DOHH2 (cell line): ENCODE measurements around the gene HTR6.

Experiments
- EZH2phosphoT487 ChIP-seq: fragments of 200-600 bp; sonication (generic); IDR thresholded peaks from 2 replicates; pipeline ENCODE4 v1.6.1; 2017; ENCODE audit warnings: borderline replicate concordance, mild to moderate bottlenecking, antibody characterized with exemption, low read length, moderate library complexity, mixed read lengths
- TF ChIP-seq, protein P1 (sequence below): fragments of 200-600 bp; sonication (generic); IDR thresholded peaks from one replicate; pipeline ENCODE4 v1.5.1; 2014; ENCODE audit warnings: antibody characterized with exemption, mild to moderate bottlenecking, low read depth, low read length; ENCODE audit not compliant: poor library complexity, severe bottlenecking

DNA sequence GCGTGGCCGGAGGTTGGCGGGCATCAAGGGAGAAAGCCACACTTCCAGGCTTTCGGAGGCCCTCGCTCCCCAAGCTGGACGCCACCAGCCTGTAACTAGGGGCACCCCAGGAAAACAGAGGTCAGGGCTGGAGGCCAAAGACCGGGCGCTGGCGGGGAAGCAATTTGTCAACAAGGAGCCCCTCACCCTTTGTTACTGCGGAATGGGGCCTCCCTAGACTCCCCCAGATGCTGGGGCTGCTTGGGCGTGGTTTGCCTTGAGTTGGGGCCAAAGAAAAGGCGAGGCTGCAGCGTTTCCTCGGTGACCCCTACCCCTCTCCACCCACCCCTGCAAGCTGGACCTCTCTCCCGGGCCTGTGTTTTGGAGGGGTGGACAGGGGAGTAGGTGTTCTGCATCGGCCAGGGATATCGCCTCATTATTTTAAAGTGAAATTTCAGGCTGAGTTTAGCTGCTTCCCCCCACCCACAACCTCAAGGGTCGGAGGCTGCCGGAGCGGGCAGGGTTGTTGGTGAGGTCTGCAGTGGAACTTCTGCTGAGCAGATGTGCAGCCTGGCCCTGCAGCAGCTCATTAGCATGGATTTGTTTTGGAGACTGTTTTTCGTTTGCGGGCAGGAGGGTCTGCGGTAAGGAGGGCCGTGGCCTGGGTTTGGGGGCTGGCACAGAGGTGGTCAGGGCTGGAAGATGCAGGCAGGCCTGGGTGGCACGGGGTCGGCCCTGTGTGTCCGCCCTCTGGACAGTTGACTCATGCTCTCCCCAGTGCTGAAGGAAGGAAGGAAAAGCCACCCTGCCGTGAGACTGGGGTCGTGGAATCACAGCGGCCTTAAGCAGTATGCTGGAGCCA lies 19.0 kb upstream of the HTR6 start:
- TF ChIP-seq EZH2phosphoT487 = no peak
- TF ChIP-seq, protein P1, sequence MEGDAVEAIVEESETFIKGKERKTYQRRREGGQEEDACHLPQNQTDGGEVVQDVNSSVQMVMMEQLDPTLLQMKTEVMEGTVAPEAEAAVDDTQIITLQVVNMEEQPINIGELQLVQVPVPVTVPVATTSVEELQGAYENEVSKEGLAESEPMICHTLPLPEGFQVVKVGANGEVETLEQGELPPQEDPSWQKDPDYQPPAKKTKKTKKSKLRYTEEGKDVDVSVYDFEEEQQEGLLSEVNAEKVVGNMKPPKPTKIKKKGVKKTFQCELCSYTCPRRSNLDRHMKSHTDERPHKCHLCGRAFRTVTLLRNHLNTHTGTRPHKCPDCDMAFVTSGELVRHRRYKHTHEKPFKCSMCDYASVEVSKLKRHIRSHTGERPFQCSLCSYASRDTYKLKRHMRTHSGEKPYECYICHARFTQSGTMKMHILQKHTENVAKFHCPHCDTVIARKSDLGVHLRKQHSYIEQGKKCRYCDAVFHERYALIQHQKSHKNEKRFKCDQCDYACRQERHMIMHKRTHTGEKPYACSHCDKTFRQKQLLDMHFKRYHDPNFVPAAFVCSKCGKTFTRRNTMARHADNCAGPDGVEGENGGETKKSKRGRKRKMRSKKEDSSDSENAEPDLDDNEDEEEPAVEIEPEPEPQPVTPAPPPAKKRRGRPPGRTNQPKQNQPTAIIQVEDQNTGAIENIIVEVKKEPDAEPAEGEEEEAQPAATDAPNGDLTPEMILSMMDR = no peak
